ENCODE measurements around the gene GAGE2A. TPM values are rescaled to one million over a fixed set of nuclear protein-coding genes. Genes with fewer than 3 reads are reported as not detected.
"Not testable (repeated sequence)": the region's sequence is repeated elsewhere in the genome, so short reads cannot be mapped to it uniquely, and the experiment has no call there.

GAGE2A gene
- total RNA-seq (2022): not detected in 2 replicates
- not detected for Bru-seq, nascent RNA
- BruChase-seq, experiment 1, labeled RNA remaining after a 2-hour chase: not detected
- BruChase-seq, experiment 2, labeled RNA remaining after a 6-hour chase: not detected
- long read RNA-seq: 0 reads

DNA sequence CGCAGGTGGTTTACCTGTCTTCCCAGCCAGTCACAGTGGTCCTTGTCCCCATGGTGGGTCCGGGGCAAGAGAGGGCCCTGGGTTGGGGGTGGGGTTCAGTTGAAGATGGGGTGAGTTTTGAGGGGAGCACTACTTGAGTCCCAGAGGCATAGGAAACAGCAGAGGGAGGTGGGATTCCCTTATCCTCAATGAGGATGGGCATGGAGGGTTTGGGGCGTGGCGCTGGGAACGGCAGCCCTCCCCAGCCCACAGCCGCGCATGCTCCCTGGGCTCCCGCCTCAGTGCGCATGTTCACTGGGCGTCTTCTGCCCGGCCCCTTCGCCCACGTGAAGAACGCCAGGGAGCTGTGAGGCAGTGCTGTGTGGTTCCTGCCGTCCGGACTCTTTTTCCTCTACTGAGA lies at the start of gene GAGE2A:
Gene GAGE2A (plus strand): TSS at position 301 of the 400 bp plus-strand sequence. CDS start 1,155 bp downstream, outside the sequence.
- H3K9me3 ChIP-seq; POLR2A ChIA-PET; H3K4me1 Mint-ChIP-seq (ENCODE audit: low read depth, unreplicated experiment); H3K4me3 ChIP-seq (ENCODE audit: low read depth, low read length); H3K9me3 Mint-ChIP-seq (ENCODE audit: unreplicated experiment); H3K4me1 ChIP-seq; CTCF ChIA-PET; H3K27me3 ChIP-seq (replicated peaks; ENCODE audit: control insufficient read depth, insufficient read depth, low read length); BruUV-seq (replicated peaks); DNase-seq; H3K36me3 ChIP-seq (ENCODE audit: control insufficient read depth, insufficient read depth, low read length); H3K36me3 Mint-ChIP-seq (ENCODE audit: insufficient read depth, unreplicated experiment); H3K27me3 Mint-ChIP-seq (ENCODE audit: insufficient read depth, unreplicated experiment); H3K4me3 Mint-ChIP-seq (ENCODE audit: unreplicated experiment); H3K27ac Mint-ChIP-seq (ENCODE audit: unreplicated experiment); intact Hi-C loops (cut with micrococcal nuclease; ENCODE audit: unreplicated experiment): not testable (repeated sequence)

GRCh38 chrX:49541433-49541832 lies 47.9 kb upstream of the GAGE2A start, which contains the start of gene GAGE12D:
TSS of gene GAGE12D (plus strand) at chrX:49541733. CDS start at chrX:49542888, 1,155 bp downstream.
- POLR2A ChIA-PET; DNase-seq; intact Hi-C loops (cut with micrococcal nuclease; ENCODE audit: unreplicated experiment); H3K4me1 Mint-ChIP-seq (ENCODE audit: low read depth, unreplicated experiment); H3K36me3 Mint-ChIP-seq (ENCODE audit: insufficient read depth, unreplicated experiment); H3K4me1 ChIP-seq; CTCF ChIA-PET; H3K4me3 Mint-ChIP-seq (ENCODE audit: unreplicated experiment); H3K36me3 ChIP-seq (ENCODE audit: control insufficient read depth, insufficient read depth, low read length); H3K9me3 ChIP-seq; H3K9me3 Mint-ChIP-seq (ENCODE audit: unreplicated experiment); H3K4me3 ChIP-seq (ENCODE audit: low read depth, low read length); H3K27me3 ChIP-seq (replicated peaks; ENCODE audit: control insufficient read depth, insufficient read depth, low read length); BruUV-seq (replicated peaks); H3K27ac Mint-ChIP-seq (ENCODE audit: unreplicated experiment); H3K27me3 Mint-ChIP-seq (ENCODE audit: insufficient read depth, unreplicated experiment): not testable (repeated sequence)

- BruUV-seq (replicated peaks); H3K27me3 Mint-ChIP-seq (ENCODE audit: insufficient read depth, unreplicated experiment); H3K4me1 Mint-ChIP-seq (ENCODE audit: low read depth, unreplicated experiment); H3K36me3 ChIP-seq (ENCODE audit: control insufficient read depth, insufficient read depth, low read length); H3K4me3 Mint-ChIP-seq (ENCODE audit: unreplicated experiment); POLR2A ChIA-PET; H3K4me1 ChIP-seq; H3K27me3 ChIP-seq (replicated peaks; ENCODE audit: control insufficient read depth, insufficient read depth, low read length); DNase-seq; H3K4me3 ChIP-seq (ENCODE audit: low read depth, low read length); H3K9me3 Mint-ChIP-seq (ENCODE audit: unreplicated experiment); H3K36me3 Mint-ChIP-seq (ENCODE audit: insufficient read depth, unreplicated experiment); H3K9me3 ChIP-seq; H3K27ac Mint-ChIP-seq (ENCODE audit: unreplicated experiment); CTCF ChIA-PET; intact Hi-C loops (cut with micrococcal nuclease; ENCODE audit: unreplicated experiment): not testable (repeated sequence)
These were observed 38.3 kb upstream of the GAGE2A start, which contains the start of gene GAGE12E for GRCh38 chrX:49550989-49551388. TSS of gene GAGE12E (plus strand) at chrX:49551289. CDS start at chrX:49552444, 1,155 bp downstream.

DNA sequence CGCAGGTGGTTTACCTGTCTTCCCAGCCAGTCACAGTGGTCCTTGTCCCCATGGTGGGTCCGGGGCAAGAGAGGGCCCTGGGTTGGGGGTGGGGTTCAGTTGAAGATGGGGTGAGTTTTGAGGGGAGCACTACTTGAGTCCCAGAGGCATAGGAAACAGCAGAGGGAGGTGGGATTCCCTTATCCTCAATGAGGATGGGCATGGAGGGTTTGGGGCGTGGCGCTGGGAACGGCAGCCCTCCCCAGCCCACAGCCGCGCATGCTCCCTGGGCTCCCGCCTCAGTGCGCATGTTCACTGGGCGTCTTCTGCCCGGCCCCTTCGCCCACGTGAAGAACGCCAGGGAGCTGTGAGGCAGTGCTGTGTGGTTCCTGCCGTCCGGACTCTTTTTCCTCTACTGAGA lies 28.8 kb upstream of the GAGE2A start, which contains the start of gene GAGE12F:
Gene GAGE12F (plus strand): TSS at position 301 of the 400 bp plus-strand sequence. CDS start 1,155 bp downstream, outside the sequence.
- H3K27ac Mint-ChIP-seq (ENCODE audit: unreplicated experiment); H3K4me3 Mint-ChIP-seq (ENCODE audit: unreplicated experiment); H3K36me3 ChIP-seq (ENCODE audit: control insufficient read depth, insufficient read depth, low read length); H3K9me3 Mint-ChIP-seq (ENCODE audit: unreplicated experiment); DNase-seq; intact Hi-C loops (cut with micrococcal nuclease; ENCODE audit: unreplicated experiment); BruUV-seq (replicated peaks); H3K4me1 Mint-ChIP-seq (ENCODE audit: low read depth, unreplicated experiment); H3K9me3 ChIP-seq; H3K36me3 Mint-ChIP-seq (ENCODE audit: insufficient read depth, unreplicated experiment); H3K27me3 ChIP-seq (replicated peaks; ENCODE audit: control insufficient read depth, insufficient read depth, low read length); H3K4me1 ChIP-seq; H3K4me3 ChIP-seq (ENCODE audit: low read depth, low read length); POLR2A ChIA-PET; H3K27me3 Mint-ChIP-seq (ENCODE audit: insufficient read depth, unreplicated experiment); CTCF ChIA-PET: not testable (repeated sequence)

DNA sequence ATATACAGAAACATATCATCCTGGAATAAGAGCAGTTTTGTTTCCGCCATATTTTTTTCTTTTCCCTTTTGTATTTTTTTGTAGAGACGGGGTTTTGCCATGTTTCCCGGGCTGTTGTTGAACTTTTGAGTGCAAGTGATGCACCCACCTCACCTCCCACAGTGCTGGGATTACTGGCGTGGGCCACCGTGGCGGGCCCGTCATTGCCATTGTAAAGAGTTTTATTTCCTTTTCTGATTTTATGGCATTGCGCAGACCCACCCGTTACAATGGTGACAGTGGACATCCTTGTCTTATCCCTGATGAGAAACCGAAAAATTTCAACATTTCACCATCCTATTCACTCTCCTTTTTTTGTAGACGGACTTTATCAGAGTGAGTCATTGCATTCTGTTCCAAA lies 20.6 kb upstream of the GAGE2A start:
- CTCF ChIA-PET; H3K36me3 ChIP-seq (ENCODE audit: control insufficient read depth, insufficient read depth, low read length); H3K4me3 ChIP-seq (ENCODE audit: low read depth, low read length); POLR2A ChIA-PET; H3K36me3 Mint-ChIP-seq (ENCODE audit: insufficient read depth, unreplicated experiment); H3K27ac Mint-ChIP-seq (ENCODE audit: unreplicated experiment); H3K9me3 ChIP-seq; H3K27me3 ChIP-seq (replicated peaks; ENCODE audit: control insufficient read depth, insufficient read depth, low read length); H3K4me1 ChIP-seq; BruUV-seq (replicated peaks); H3K9me3 Mint-ChIP-seq (ENCODE audit: unreplicated experiment); H3K27me3 Mint-ChIP-seq (ENCODE audit: insufficient read depth, unreplicated experiment); H3K4me1 Mint-ChIP-seq (ENCODE audit: low read depth, unreplicated experiment); H3K4me3 Mint-ChIP-seq (ENCODE audit: unreplicated experiment); DNase-seq; intact Hi-C loops (cut with micrococcal nuclease; ENCODE audit: unreplicated experiment): not testable (repeated sequence)

GRCh38 chrX:49569152-49569551 lies 20.1 kb upstream of the GAGE2A start:
- POLR2A ChIA-PET; H3K27me3 ChIP-seq (replicated peaks; ENCODE audit: control insufficient read depth, insufficient read depth, low read length); intact Hi-C loops (cut with micrococcal nuclease; ENCODE audit: unreplicated experiment); H3K36me3 Mint-ChIP-seq (ENCODE audit: insufficient read depth, unreplicated experiment); DNase-seq; BruUV-seq (replicated peaks); H3K4me1 ChIP-seq; H3K27ac Mint-ChIP-seq (ENCODE audit: unreplicated experiment); H3K27me3 Mint-ChIP-seq (ENCODE audit: insufficient read depth, unreplicated experiment); H3K9me3 Mint-ChIP-seq (ENCODE audit: unreplicated experiment); H3K4me1 Mint-ChIP-seq (ENCODE audit: low read depth, unreplicated experiment); CTCF ChIA-PET; H3K4me3 ChIP-seq (ENCODE audit: low read depth, low read length); H3K9me3 ChIP-seq; H3K36me3 ChIP-seq (ENCODE audit: control insufficient read depth, insufficient read depth, low read length); H3K4me3 Mint-ChIP-seq (ENCODE audit: unreplicated experiment): not testable (repeated sequence)

DNA sequence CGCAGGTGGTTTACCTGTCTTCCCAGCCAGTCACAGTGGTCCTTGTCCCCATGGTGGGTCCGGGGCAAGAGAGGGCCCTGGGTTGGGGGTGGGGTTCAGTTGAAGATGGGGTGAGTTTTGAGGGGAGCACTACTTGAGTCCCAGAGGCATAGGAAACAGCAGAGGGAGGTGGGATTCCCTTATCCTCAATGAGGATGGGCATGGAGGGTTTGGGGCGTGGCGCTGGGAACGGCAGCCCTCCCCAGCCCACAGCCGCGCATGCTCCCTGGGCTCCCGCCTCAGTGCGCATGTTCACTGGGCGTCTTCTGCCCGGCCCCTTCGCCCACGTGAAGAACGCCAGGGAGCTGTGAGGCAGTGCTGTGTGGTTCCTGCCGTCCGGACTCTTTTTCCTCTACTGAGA lies 19.2 kb upstream of the GAGE2A start, which contains the start of gene GAGE12G:
Gene GAGE12G (plus strand): TSS at position 301 of the 400 bp plus-strand sequence. CDS start 1,155 bp downstream, outside the sequence.
- H3K4me3 Mint-ChIP-seq (ENCODE audit: unreplicated experiment); H3K4me1 ChIP-seq; H3K4me1 Mint-ChIP-seq (ENCODE audit: low read depth, unreplicated experiment); H3K4me3 ChIP-seq (ENCODE audit: low read depth, low read length); CTCF ChIA-PET; H3K27me3 ChIP-seq (replicated peaks; ENCODE audit: control insufficient read depth, insufficient read depth, low read length); DNase-seq; H3K36me3 ChIP-seq (ENCODE audit: control insufficient read depth, insufficient read depth, low read length); H3K27me3 Mint-ChIP-seq (ENCODE audit: insufficient read depth, unreplicated experiment); H3K36me3 Mint-ChIP-seq (ENCODE audit: insufficient read depth, unreplicated experiment); H3K9me3 Mint-ChIP-seq (ENCODE audit: unreplicated experiment); H3K27ac Mint-ChIP-seq (ENCODE audit: unreplicated experiment); intact Hi-C loops (cut with micrococcal nuclease; ENCODE audit: unreplicated experiment); BruUV-seq (replicated peaks); POLR2A ChIA-PET; H3K9me3 ChIP-seq: not testable (repeated sequence)

All from Caco-2 (cell line).